MM.1S (cell line): ENCODE results near the gene NEGR1.

ENCODE experiments used
- DNase-seq: peaks from one replicate; pipeline ENCODE4 v3.0.0-alpha.2; 2015
- H2AFZ ChIP-seq: fragments of 300-600 bp; sonication (generic); 2 replicates; pipeline ENCODE4 v1.6.0; 2016; ENCODE audit warnings: antibody characterized with exemption, low read length
- H3F3A ChIP-seq: fragments of 300-600 bp; sonication (generic); 2 replicates; pipeline ENCODE4 v1.6.1; 2016; ENCODE audit warnings: mild to moderate bottlenecking, antibody characterized with exemption, low read length, moderate library complexity, mixed read lengths; ENCODE audit not compliant: insufficient read depth
- H3K27ac ChIP-seq: fragments of 300-600 bp; sonication (generic); 2 replicates; pipeline ENCODE4 v1.5.1; 2016; ENCODE audit warnings: mild to moderate bottlenecking, low read length
- H3K27me3 ChIP-seq: fragments of 300-600 bp; sonication (generic); replicated peaks from 2 replicates; pipeline ENCODE4 v1.6.0; 2016; ENCODE audit warnings: low read length; ENCODE audit not compliant: insufficient read depth
- H3K36me3 ChIP-seq: fragments of 300-600 bp; sonication (generic); replicated peaks from 2 replicates; pipeline ENCODE4 v1.6.1; 2016; ENCODE audit warnings: mild to moderate bottlenecking, low read length, mixed read lengths; ENCODE audit not compliant: insufficient read depth
- H3K4me1 ChIP-seq: fragments of 300-600 bp; sonication (generic); 2 replicates; pipeline ENCODE4 v1.6.1; 2016; ENCODE audit warnings: low read length, mixed read lengths
- H3K4me2 ChIP-seq: fragments of 300-600 bp; sonication (generic); 2 replicates; pipeline ENCODE4 v1.6.0; 2016; ENCODE audit warnings: low read depth, low read length
- H3K4me3 ChIP-seq: fragments of 300-600 bp; sonication (generic); 2 replicates; pipeline ENCODE4 v1.5.1; 2016; ENCODE audit warnings: low read length, mixed read lengths
- H3K79me2 ChIP-seq: fragments of 300-600 bp; sonication (generic); 2 replicates; pipeline ENCODE4 v1.6.1; 2016; ENCODE audit warnings: mixed run types, low read length, mixed read lengths
- H3K9ac ChIP-seq: fragments of 300-600 bp; sonication (generic); 2 replicates; pipeline ENCODE4 v1.6.1; 2016; ENCODE audit warnings: low read length, mixed read lengths
- H3K9me2 ChIP-seq: fragments of 300-600 bp; sonication (generic); replicated peaks from 2 replicates; pipeline ENCODE4 v1.6.1; 2016; ENCODE audit warnings: mild to moderate bottlenecking, low read length, mixed read lengths; ENCODE audit not compliant: insufficient read depth
- H3K9me3 ChIP-seq: fragments of 300-600 bp; sonication (generic); replicated peaks from 2 replicates; pipeline ENCODE4 v1.6.1; 2016; ENCODE audit warnings: mild to moderate bottlenecking, low read length, mixed read lengths; ENCODE audit not compliant: insufficient read depth
- H4K20me1 ChIP-seq: fragments of 300-600 bp; sonication (generic); 2 replicates; pipeline ENCODE4 v1.6.1; 2016; ENCODE audit warnings: mild to moderate bottlenecking, low read length, moderate library complexity, mixed read lengths; ENCODE audit not compliant: insufficient read depth
- CTCF ChIP-seq: fragments of 300-600 bp; sonication (generic); IDR thresholded peaks from 2 replicates; pipeline ENCODE4 v1.5.1; 2016; ENCODE audit warnings: antibody characterized with exemption, low read length, mixed read lengths
- EZH2 ChIP-seq: fragments of 300-600 bp; sonication (generic); optimal IDR thresholded peaks from 2 replicates; pipeline ENCODE3; 2017; ENCODE audit warnings: low read depth, mild to moderate bottlenecking, antibody characterized with exemption, low read length, mixed read lengths
- EZH2phosphoT487 ChIP-seq: fragments of 300-600 bp; sonication (generic); IDR thresholded peaks from 2 replicates; pipeline ENCODE4 v1.6.1; 2018; ENCODE audit warnings: antibody characterized with exemption, low read length

Gene NEGR1

GRCh38 chr1:71657891-71658679 is 624.3 kb downstream of the NEGR1 start:
- H3K36me3 ChIP-seq, result no peaks in the 10 kb centered on the region
- H3K9ac ChIP-seq, result no peak overlapping the region
- H3K4me3 ChIP-seq, result no peak overlapping the region
- H3K27me3 ChIP-seq, result no peaks in the 10 kb centered on the region
- no peaks in the 10 kb centered on the region for H3K9me3 ChIP-seq
- DNase-seq, result no peak
- no peaks in the 10 kb centered on the region for H3K9me2 ChIP-seq
- H3K79me2 ChIP-seq, result no peaks in the 10 kb centered on the region
- TF ChIP-seq EZH2phosphoT487 (no peak), CTCF (no peak)
- no peaks in the 10 kb centered on the region for H4K20me1 ChIP-seq
- H3K4me1 ChIP-seq, result peaks cover 17% of the 10 kb centered on the region; the same call in 1 of the 2 replicates
- no peak overlapping the region for H3K4me2 ChIP-seq
- no peaks in the 10 kb centered on the region for H3F3A ChIP-seq
- H3K27ac ChIP-seq, result no peak overlapping the region
- H2AFZ ChIP-seq, result no peak overlapping the region

GRCh38 chr1:71656902-71657301 is 625.4 kb downstream of the NEGR1 start:
- Histone ChIP-seq H3K9ac (no peak overlapping the region), H2AFZ (no peak overlapping the region), H3K4me2 (no peak overlapping the region), H3K4me3 (no peak overlapping the region), H3K27me3 (no peaks in the 10 kb centered on the region), H3K79me2 (no peaks in the 10 kb centered on the region), H3K36me3 (no peaks in the 10 kb centered on the region), H3K9me3 (no peaks in the 10 kb centered on the region), H4K20me1 (no peaks in the 10 kb centered on the region), H3K27ac (no peak overlapping the region), H3F3A (no peaks in the 10 kb centered on the region), H3K9me2 (no peaks in the 10 kb centered on the region), H3K4me1 (peaks cover 17% of the 10 kb centered on the region; the same call in 1 of the 2 replicates)
- DNase-seq, result no peak
- no peak for TF ChIP-seq EZH2
- no peak for TF ChIP-seq EZH2phosphoT487
- no peak for TF ChIP-seq CTCF

GRCh38 chr1:71655604-71656003 is 626.7 kb downstream of the NEGR1 start:
- Histone ChIP-seq H3K4me2 (no peak overlapping the region), H3K9me3 (no peaks in the 10 kb centered on the region), H3K27ac (no peak overlapping the region), H3K4me3 (no peak overlapping the region), H3K36me3 (no peaks in the 10 kb centered on the region), H4K20me1 (no peaks in the 10 kb centered on the region), H2AFZ (no peak overlapping the region), H3F3A (no peaks in the 10 kb centered on the region), H3K79me2 (no peaks in the 10 kb centered on the region), H3K27me3 (no peaks in the 10 kb centered on the region), H3K9ac (no peak overlapping the region), H3K4me1 (peaks cover 17% of the 10 kb centered on the region; the same call in 1 of the 2 replicates), H3K9me2 (no peaks in the 10 kb centered on the region)
- no peak for TF ChIP-seq CTCF
- TF ChIP-seq EZH2, result no peak
- no peak for TF ChIP-seq EZH2phosphoT487
- DNase-seq, result no peak
